ENCODE results near the gene RILP. TPM values are rescaled to one million over a fixed set of nuclear protein-coding genes. Genes with fewer than 3 reads are reported as not detected.
A peak's percentile ranks its signal among the peaks of the same experiment; 100 is the strongest.

The RILP gene
- total RNA-seq, 2 experiments from 2014 or later = 1.0 to 1.1 TPM

GRCh38 chr17:1645207-1646171 is 4.2 kb downstream of the RILP start, which contains the start of gene SCARF1:
SCARF1 (minus strand) TSS chr17:1645732; CDS start chr17:1645697, 35 bp downstream.
- CTCF ChIA-PET = interaction anchor here (0.6 to 1.2 kb wide), 3 partner anchors 12 to 72 kb away, joined by 3 to 5 read pairs (median 3); no protein-coding TSS in a partner anchor

GRCh38 chr17:1644493-1645206 is 5.0 kb downstream of the RILP start:
- Mint-ChIP-seq H3K4me3 (peak overlapping the region; percentile 60), H3K9me3 (no peaks in the 10 kb centered on the region), H3K27ac (peak overlapping the region; percentile 77), H3K4me1 (ENCODE audit: low read depth) (peaks cover 31% of the 10 kb centered on the region), H3K36me3 (ENCODE audit: low read depth) (no peaks in the 10 kb centered on the region), H3K27me3 (ENCODE audit: low read depth) (no peaks in the 10 kb centered on the region)
- CTCF ChIA-PET = interaction anchor here (0.7 to 1.2 kb wide), 2 partner anchors 14 to 71 kb away, joined by 3 to 5 read pairs; no protein-coding TSS in a partner anchor
- intact Hi-C loops (cut with micrococcal nuclease) = loop anchor here (1.0 to 5.0 kb wide), 2 partner anchors 72 to 183 kb away; partner anchors contain the start of gene SMYD4
- peak; percentile 72 for DNase-seq

More at GRCh38 chr17:1645207-1646171, 4.2 kb downstream of the RILP start, which contains the start of gene SCARF1:
- no peaks in the 10 kb centered on the region for H3K36me3 Mint-ChIP-seq (ENCODE audit: low read depth)
- no peak within 1 kb of the TSS for H3K27ac Mint-ChIP-seq
- intact Hi-C loops (cut with micrococcal nuclease) = loop anchor here (5.0 kb wide), 1 partner anchor 182 kb away; the partner anchor contains the start of gene SMYD4
- no peaks in the 10 kb centered on the region for H3K27me3 Mint-ChIP-seq (ENCODE audit: low read depth)
- peaks cover 36% of the 10 kb centered on the region for H3K4me1 Mint-ChIP-seq (ENCODE audit: low read depth)
- DNase-seq = no peak
- peak within 1 kb of the TSS; percentile 60 for H3K4me3 Mint-ChIP-seq
- no peaks in the 10 kb centered on the region for H3K9me3 Mint-ChIP-seq

DNA sequence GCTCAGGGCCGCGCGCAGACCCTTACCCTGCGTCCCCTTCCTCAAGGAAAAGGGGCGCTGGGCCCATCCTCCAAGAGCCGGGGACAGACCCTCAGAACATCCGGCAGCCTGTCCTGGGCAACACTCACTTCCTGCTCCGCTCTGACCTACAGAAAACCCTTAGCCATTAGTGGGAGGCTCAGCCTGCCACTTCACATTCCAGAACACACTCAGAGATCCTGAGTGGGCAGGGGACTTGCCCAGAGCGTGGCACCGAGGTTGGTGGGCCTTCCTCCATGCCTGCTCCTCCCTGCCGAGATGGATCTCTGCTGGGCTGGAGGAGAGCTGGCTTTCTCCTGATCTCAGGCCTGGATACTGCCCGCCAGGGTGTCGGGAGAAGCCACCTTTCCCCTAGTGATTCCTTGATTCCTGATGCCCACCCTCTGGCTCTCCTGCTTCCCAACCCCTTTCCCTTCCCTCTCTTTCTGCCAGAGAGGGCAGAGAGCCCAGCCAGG is 5.6 kb downstream of the RILP start:
- intact Hi-C loops (cut with micrococcal nuclease) = loop anchor here (1.0 kb wide), 1 partner anchor 72 kb away; no protein-coding TSS in a partner anchor
- DNase-seq = no peak
- H3K36me3 Mint-ChIP-seq (ENCODE audit: low read depth) = no peaks in the 10 kb centered on the region
- no peaks in the 10 kb centered on the region for H3K9me3 Mint-ChIP-seq
- no peaks in the 10 kb centered on the region for H3K27me3 Mint-ChIP-seq (ENCODE audit: low read depth)
- H3K27ac Mint-ChIP-seq = peak overlapping the region; percentile 77
- peaks cover 31% of the 10 kb centered on the region for H3K4me1 Mint-ChIP-seq (ENCODE audit: low read depth)
- H3K4me3 Mint-ChIP-seq = peak overlapping the region; percentile 60
- CTCF ChIA-PET = interaction anchor here (0.7 kb wide), 1 partner anchor 70 kb away, joined by 3 read pairs; no protein-coding TSS in a partner anchor

GRCh38 chr17:1643293-1643998 is 6.2 kb downstream of the RILP start:
- no peak overlapping the region for H3K4me3 Mint-ChIP-seq
- H3K4me1 Mint-ChIP-seq (ENCODE audit: low read depth) = peaks cover 31% of the 10 kb centered on the region
- no peaks in the 10 kb centered on the region for H3K36me3 Mint-ChIP-seq (ENCODE audit: low read depth)
- intact Hi-C loops (cut with micrococcal nuclease) = no loop called here
- H3K27me3 Mint-ChIP-seq (ENCODE audit: low read depth) = no peaks in the 10 kb centered on the region
- H3K27ac Mint-ChIP-seq = no peak overlapping the region
- H3K9me3 Mint-ChIP-seq = no peaks in the 10 kb centered on the region
- CTCF ChIA-PET = interaction anchor here (0.7 kb wide), 1 partner anchor 69 kb away, joined by 3 read pairs; no protein-coding TSS in a partner anchor
- DNase-seq = peak; percentile 45

DNA sequence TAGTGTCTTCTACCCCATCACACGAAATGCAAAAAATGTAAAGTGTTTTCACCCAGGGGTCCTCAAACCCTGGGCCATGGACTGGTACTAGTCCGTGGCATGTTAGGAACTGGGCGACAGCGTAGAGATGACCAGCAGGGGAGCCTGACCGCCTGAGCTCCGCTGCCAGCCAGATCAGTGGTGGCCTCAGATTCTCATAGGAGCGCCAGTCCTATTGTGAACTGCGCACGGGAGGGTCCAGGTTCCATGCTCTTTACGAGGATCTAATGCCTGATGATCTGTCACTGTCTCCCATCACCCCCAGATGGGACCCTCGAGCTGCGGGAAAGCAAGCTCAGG is 8.6 kb downstream of the RILP start:
- Mint-ChIP-seq H3K27me3 (ENCODE audit: low read depth) (no peaks in the 10 kb centered on the region), H3K9me3 (no peaks in the 10 kb centered on the region), H3K36me3 (ENCODE audit: low read depth) (no peaks in the 10 kb centered on the region), H3K4me1 (ENCODE audit: low read depth) (peaks cover 22% of the 10 kb centered on the region), H3K27ac (no peak overlapping the region), H3K4me3 (no peak overlapping the region)
- CTCF ChIA-PET = interaction anchor here (1.0 kb wide), 1 partner anchor 22 kb away, joined by 3 read pairs; no protein-coding TSS in a partner anchor
- DNase-seq = no peak
- intact Hi-C loops (cut with micrococcal nuclease) = no loop called here

DNA sequence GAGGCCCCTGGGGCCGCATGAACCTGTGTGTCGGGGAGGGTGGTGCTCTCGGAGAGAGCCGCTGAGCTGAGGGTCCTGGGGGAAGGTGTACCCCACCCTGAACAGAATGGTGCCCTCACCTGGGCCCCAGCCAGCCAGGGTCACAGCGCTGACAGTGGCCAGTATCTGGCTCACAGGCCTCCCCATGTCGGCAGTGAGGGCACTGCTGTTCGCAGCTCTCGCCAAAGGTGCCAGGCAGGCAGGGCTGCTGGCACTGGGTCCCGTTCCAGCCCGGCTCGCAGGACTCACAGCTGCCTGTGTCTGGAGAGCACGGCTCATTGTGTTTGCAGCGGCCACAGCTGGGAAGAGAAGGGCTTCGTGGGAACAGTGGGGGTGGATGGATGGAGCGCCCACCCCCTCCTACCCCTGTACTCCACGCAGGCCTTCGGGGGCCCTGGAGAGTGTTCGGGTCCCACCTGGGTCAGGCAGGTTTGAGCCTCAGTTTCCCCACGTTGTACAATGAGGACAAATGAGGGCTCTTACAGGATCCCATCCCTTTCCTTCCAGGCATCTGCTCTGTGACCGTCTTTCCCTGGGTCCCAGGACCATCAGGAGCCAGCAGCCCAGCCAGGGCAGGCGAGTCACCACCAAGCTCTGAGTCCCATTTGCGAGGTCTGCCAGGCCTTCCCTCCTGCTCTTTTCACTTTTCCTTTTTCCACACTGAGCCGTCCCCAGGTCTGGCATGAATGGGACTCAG is 9.2 kb downstream of the RILP start:
- Mint-ChIP-seq H3K4me3 (no peak overlapping the region), H3K27me3 (ENCODE audit: low read depth) (no peaks in the 10 kb centered on the region), H3K4me1 (ENCODE audit: low read depth) (peaks cover 16% of the 10 kb centered on the region), H3K36me3 (ENCODE audit: low read depth) (no peaks in the 10 kb centered on the region), H3K9me3 (no peaks in the 10 kb centered on the region), H3K27ac (no peak overlapping the region)
- intact Hi-C loops (cut with micrococcal nuclease) = no loop called here
- no peak for DNase-seq
- CTCF ChIA-PET = interaction anchor here (1.0 kb wide), 1 partner anchor 22 kb away, joined by 3 read pairs; no protein-coding TSS in a partner anchor

DNA sequence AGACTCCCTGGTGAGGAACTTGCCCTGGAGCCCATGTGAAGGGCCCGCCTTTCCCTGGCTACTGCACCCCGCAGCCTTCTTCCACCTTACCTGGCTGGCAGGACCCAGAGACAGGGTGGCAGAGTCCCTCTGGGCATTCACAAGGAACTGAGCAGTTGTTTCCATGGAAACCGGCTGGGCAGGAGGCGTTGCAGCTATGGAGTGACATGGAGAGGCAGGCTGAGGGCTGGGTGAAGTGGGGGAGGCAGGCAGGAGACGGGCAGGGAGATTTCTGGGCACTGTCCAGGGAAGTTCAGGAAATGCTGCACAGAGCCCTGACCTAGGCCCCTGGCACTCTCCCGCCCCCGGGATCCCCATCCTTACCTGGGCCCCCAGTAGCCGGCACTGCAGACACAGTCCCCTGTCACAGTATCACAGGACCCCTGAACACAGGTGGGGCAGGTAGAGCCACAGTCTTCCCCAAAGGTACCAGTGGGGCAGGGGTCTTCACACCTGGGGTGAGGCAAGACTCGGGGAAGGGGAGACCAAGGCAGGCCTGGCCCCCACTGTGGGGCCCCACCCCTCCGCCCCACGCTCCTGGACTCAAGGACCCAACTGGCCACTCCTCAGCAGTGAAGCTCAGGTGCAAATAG is 10.0 kb downstream of the RILP start:
- CTCF ChIA-PET = interaction anchor here (1.0 to 1.6 kb wide), 3 partner anchors 9 to 21 kb away, joined by 3 to 4 read pairs (median 4); no protein-coding TSS in a partner anchor
- Mint-ChIP-seq H3K9me3 (no peaks in the 10 kb centered on the region), H3K4me1 (ENCODE audit: low read depth) (peaks cover 8% of the 10 kb centered on the region), H3K4me3 (no peak overlapping the region), H3K27me3 (ENCODE audit: low read depth) (no peaks in the 10 kb centered on the region), H3K36me3 (ENCODE audit: low read depth) (no peaks in the 10 kb centered on the region), H3K27ac (peak overlapping the region; percentile 19)
- intact Hi-C loops (cut with micrococcal nuclease) = no loop called here
- no peak for DNase-seq

DNA sequence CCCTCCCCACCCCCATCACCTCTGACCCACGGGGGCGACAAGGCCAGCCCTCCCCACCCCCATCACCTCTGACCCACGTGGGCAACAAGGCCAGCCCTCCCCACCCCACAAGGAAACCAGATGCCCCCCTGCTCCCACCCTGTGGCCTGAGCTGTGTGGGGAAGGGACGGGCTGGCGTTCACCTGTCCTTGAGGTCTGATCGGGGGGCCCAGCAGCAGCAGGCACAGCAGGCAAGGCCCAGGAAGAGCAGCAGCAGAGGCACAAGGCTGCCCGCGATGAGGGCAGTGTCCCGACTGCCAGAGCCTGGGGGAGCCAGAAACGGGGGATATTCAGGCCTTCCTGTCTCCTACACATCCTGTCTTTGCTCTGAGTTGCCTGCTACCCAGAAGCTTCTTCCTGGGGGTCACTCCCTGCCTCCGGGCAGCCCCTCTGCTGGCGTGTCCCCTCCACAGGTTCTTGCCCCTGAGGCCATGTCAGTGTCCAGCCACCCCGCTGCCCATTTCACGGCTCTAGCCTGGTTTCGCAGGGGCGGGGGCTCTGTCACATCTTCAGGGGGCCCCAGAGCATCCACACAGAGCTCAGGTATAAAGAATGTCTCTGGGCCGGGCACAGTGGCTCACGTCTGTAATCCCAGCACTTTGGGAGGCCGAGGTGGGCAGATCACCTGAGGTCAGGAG is 10.9 kb downstream of the RILP start:
- H3K36me3 Mint-ChIP-seq (ENCODE audit: low read depth) = no peaks in the 10 kb centered on the region
- no peaks in the 10 kb centered on the region for H3K4me1 Mint-ChIP-seq (ENCODE audit: low read depth)
- H3K27me3 Mint-ChIP-seq (ENCODE audit: low read depth) = no peaks in the 10 kb centered on the region
- no peak overlapping the region for H3K4me3 Mint-ChIP-seq
- intact Hi-C loops (cut with micrococcal nuclease) = no loop called here
- H3K9me3 Mint-ChIP-seq = no peaks in the 10 kb centered on the region
- no peak overlapping the region for H3K27ac Mint-ChIP-seq
- DNase-seq = no peak
- CTCF ChIA-PET = interaction anchor here (1.1 to 1.6 kb wide), 2 partner anchors 9 to 10 kb away, joined by 4 read pairs; no protein-coding TSS in a partner anchor

GRCh38 chr17:1638171-1638590 is 11.5 kb downstream of the RILP start:
- H3K4me1 Mint-ChIP-seq (ENCODE audit: low read depth) = no peaks in the 10 kb centered on the region
- intact Hi-C loops (cut with micrococcal nuclease) = no loop called here
- H3K36me3 Mint-ChIP-seq (ENCODE audit: low read depth) = no peaks in the 10 kb centered on the region
- H3K9me3 Mint-ChIP-seq = no peaks in the 10 kb centered on the region
- H3K4me3 Mint-ChIP-seq = no peak overlapping the region
- no peak for DNase-seq
- no peaks in the 10 kb centered on the region for H3K27me3 Mint-ChIP-seq (ENCODE audit: low read depth)
- CTCF ChIA-PET = interaction anchor here (1.6 kb wide), 1 partner anchor 10 kb away, joined by 4 read pairs; no protein-coding TSS in a partner anchor
- H3K27ac Mint-ChIP-seq = no peak overlapping the region

GRCh38 chr17:1636732-1637285 is 12.9 kb downstream of the RILP start:
- no peaks in the 10 kb centered on the region for H3K27me3 Mint-ChIP-seq (ENCODE audit: low read depth)
- CTCF ChIA-PET = interaction anchor here (1.0 to 1.2 kb wide), 2 partner anchors 12 to 63 kb away, joined by 3 to 4 read pairs; no protein-coding TSS in a partner anchor
- no peaks in the 10 kb centered on the region for H3K4me1 Mint-ChIP-seq (ENCODE audit: low read depth)
- H3K36me3 Mint-ChIP-seq (ENCODE audit: low read depth) = no peaks in the 10 kb centered on the region
- no peaks in the 10 kb centered on the region for H3K9me3 Mint-ChIP-seq
- intact Hi-C loops (cut with micrococcal nuclease) = no loop called here
- no peak for DNase-seq
- H3K27ac Mint-ChIP-seq = no peak overlapping the region
- H3K4me3 Mint-ChIP-seq = no peak overlapping the region
